ENCODE measurements around the gene SLC1A2. TPM values are rescaled to one million over a fixed set of nuclear protein-coding genes. Genes with fewer than 3 reads are reported as not detected.
A peak's percentile ranks its signal among the peaks of the same experiment; 100 is the strongest.

SLC1A2 gene
- total RNA-seq, 4 donors from 2014 or later, result 1.0 to 11.5 (median 5.0) TPM

DNA sequence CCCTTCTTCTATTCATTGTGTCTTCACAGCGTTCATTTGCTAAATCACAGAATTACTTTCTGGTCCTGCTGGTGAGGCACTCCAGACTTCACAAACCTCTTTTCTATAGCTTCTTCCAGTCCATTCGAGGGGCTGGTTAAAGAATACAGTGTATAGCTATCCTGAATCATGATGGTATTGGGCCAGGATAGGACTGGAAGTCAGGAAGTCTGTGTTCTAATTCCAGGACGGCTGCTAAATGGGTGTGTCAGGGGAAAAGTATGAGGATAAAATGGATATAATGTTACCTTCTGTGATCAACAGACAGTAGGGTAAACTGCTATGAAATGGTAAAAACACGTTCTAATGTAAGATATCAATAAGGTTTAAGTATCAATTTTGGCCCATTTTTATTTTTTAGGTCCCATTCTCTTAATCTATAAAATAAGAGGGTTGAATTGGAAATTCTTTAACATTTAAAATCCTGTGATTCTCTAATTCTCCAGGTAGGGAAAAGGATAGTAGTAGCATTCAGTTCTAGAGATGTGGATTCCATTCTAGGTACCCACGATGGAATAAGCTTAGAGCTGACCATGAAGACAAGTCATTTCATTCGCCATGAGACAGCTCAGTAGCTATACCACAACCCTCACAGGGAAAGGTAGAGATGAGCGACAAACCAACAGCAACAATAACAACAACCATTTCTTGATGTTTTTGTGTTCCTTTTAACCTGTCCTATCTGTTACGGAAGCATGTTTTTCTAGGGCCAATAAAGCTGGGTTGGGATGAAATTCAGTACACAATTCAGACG lies 96.1 kb downstream of the SLC1A2 start:
- intact Hi-C loops (cut with DNase I; ENCODE audit: low total_unique reads), result no loop called here
- Histone ChIP-seq H3K4me1 (no peaks in the 10 kb centered on the region), H3K36me3 (no peaks in the 10 kb centered on the region), H3K27me3 (no peaks in the 10 kb centered on the region), H3K4me3 (no peak overlapping the region), H3K27ac (no peak overlapping the region), H3K9me3 (no peaks in the 10 kb centered on the region)
- no peak for DNase-seq
- TF ChIP-seq POLR2A (IDR thresholded peaks at IDR 0.05), result no peak
- TF ChIP-seq, protein P1, sequence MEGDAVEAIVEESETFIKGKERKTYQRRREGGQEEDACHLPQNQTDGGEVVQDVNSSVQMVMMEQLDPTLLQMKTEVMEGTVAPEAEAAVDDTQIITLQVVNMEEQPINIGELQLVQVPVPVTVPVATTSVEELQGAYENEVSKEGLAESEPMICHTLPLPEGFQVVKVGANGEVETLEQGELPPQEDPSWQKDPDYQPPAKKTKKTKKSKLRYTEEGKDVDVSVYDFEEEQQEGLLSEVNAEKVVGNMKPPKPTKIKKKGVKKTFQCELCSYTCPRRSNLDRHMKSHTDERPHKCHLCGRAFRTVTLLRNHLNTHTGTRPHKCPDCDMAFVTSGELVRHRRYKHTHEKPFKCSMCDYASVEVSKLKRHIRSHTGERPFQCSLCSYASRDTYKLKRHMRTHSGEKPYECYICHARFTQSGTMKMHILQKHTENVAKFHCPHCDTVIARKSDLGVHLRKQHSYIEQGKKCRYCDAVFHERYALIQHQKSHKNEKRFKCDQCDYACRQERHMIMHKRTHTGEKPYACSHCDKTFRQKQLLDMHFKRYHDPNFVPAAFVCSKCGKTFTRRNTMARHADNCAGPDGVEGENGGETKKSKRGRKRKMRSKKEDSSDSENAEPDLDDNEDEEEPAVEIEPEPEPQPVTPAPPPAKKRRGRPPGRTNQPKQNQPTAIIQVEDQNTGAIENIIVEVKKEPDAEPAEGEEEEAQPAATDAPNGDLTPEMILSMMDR (IDR thresholded peaks at IDR 0.05), result no peak

DNA sequence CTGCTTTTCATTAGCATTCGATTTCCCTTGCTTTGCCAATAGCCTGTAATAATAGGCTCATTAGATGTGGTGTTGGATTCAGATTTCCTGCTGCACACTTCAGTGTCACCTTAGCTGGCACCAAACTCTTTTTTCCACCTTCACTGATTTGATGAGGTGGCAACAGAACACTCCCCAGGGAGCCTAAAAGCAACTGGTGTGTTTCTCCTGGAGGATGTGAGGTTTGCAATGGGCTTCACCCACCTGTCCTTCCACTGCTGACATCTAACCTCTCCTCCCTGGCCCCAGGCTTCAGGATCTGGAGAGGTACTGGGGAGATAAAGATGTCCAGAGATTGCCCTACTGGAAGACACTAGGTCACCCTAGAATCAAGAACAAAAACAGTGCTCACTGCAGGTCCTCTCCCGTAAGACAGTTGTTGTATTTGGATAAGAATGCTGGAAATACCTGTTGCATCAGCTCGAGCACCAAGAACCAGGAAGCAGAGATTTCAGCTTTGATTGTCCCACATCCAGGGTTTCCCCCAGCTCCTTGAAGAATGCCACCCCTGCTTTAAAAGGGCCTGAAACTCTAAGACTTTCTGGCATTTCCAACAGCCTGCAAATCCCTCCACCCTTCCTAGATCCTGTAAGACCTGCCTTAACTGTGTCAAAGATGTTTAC lies 96.9 kb downstream of the SLC1A2 start:
- no peaks in the 10 kb centered on the region for H3K27me3 ChIP-seq
- intact Hi-C loops (cut with DNase I; ENCODE audit: low total_unique reads), result no loop called here
- H3K9me3 ChIP-seq, result no peaks in the 10 kb centered on the region
- no peaks in the 10 kb centered on the region for H3K36me3 ChIP-seq
- H3K27ac ChIP-seq, result peak overlapping the region in 1 of 2 donors; percentile 16
- H3K4me3 ChIP-seq, result no peak overlapping the region
- H3K4me1 ChIP-seq, result no peaks in the 10 kb centered on the region
- no peak for TF ChIP-seq POLR2A (IDR thresholded peaks at IDR 0.05)
- no peak for DNase-seq

DNA sequence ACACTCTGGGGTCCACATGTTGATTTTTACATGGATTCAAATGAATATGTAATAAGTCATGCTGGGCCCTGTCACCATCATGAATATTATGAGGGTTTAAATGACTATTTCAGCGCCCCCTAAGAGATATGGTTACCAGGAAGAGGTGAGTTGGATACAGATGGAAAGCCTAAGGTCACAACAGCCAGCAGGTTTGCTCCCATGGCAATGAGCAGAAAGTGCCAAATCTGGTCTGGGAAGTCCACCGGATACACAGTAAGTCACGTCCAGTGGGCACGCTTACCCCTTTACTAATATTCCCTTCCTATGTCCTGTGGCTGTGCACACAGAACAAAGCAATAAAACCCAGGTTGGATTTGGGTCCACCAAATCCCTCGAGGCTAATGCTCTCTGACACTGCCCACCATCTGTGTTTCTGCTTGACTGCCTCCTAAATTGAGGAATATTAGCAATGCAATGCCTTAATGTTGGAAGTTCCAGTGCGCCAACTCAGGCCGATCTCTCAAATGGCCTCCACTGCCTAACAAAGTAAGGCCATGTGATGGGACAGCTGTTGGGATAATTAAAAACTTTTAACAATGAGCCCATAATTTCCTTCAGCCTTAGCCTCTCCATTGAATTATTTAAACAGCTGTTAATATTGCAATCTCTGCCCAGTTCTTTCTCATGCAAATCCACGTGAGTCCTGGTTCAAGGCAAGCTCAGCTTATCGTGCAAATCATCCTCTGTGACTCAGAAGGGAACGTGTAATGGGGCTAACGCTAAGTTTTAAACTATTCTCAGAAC lies 97.6 kb downstream of the SLC1A2 start:
- Histone ChIP-seq H3K27ac (peak overlapping the region in 1 of 2 donors; percentile 16), H3K36me3 (no peaks in the 10 kb centered on the region), H3K9me3 (no peaks in the 10 kb centered on the region), H3K27me3 (no peaks in the 10 kb centered on the region), H3K4me1 (no peaks in the 10 kb centered on the region), H3K4me3 (no peak overlapping the region)
- no peak for TF ChIP-seq POLR2A (IDR thresholded peaks at IDR 0.05)
- TF ChIP-seq, protein P1 (IDR thresholded peaks at IDR 0.05), result no peak
- DNase-seq, result peak in 1 of 2 donors; percentile 43
- intact Hi-C loops (cut with DNase I; ENCODE audit: low total_unique reads), result no loop called here

DNA sequence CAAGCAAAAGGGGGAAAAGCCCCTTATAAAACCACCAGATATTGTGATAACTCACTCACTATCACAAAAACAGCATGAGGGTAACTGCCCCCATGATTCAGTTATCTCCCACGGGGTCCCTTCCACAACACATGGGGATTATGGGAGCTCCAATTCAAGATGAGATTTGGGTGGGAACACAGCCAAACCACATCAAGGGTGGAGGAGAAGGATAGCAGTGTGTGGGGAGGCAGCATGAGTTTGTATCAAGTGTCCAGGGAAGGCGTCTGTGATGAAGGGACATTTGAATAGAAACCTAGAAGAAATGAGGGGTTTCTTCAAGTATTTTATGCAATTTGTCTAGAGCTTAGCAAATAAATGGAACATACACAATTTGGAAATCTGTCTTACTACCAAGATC lies 98.2 kb downstream of the SLC1A2 start:
- Histone ChIP-seq H3K27me3 (no peaks in the 10 kb centered on the region), H3K9me3 (no peaks in the 10 kb centered on the region), H3K4me3 (no peak overlapping the region), H3K36me3 (no peaks in the 10 kb centered on the region), H3K4me1 (no peaks in the 10 kb centered on the region), H3K27ac (no peak overlapping the region)
- no peak for TF ChIP-seq POLR2A (IDR thresholded peaks at IDR 0.05)
- TF ChIP-seq, protein P1 (IDR thresholded peaks at IDR 0.05), result no peak
- DNase-seq, result no peak
- intact Hi-C loops (cut with DNase I; ENCODE audit: low total_unique reads), result no loop called here

DNA sequence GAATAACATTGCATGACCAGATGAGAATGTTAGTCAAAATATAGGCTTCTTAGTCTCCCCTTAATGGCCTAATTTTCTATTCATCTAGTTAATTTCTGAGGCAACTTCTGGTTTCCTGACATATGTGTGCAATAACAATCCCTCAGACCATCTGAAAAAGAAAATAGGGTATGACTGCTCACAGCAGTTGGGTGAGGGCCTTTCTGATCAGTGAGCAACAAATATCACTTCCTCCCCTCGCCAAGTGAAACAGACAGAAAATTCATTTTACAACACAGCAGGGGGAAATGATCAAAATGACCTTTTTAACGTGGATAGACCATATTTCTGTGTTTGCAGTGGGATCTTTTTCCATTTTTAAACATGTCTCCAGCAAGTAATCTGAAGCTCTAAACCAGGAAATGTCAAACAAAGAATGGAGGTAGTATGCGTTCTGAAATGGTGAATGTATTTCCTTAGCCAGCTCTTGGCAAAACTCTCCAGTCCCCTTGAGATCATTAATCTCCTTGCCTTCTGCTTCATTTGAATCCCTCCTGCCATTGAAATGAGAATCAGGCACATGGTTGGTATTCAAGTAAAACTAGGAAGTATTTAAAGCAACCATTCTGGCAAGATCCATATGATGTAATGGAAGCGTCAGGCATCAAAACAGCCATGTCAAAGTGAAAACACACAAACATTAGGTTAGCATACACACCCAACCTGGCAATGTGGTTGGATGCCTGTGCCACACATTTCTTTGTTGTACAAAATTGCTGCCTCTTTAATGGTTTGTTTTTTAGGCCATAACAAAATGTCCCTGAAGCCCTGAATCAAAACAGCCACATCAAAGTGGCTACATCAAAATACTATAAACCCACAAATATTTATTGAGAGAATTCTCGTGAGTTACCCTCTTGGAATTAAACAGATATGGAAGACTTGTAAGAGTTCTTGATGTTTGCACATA lies 100.1 kb downstream of the SLC1A2 start:
- Histone ChIP-seq H3K27me3 (no peaks in the 10 kb centered on the region), H3K4me3 (no peak overlapping the region), H3K36me3 (no peaks in the 10 kb centered on the region), H3K27ac (no peak overlapping the region), H3K4me1 (no peaks in the 10 kb centered on the region), H3K9me3 (no peaks in the 10 kb centered on the region)
- DNase-seq, result no peak
- intact Hi-C loops (cut with DNase I; ENCODE audit: low total_unique reads), result no loop called here
- TF ChIP-seq POLR2A (IDR thresholded peaks at IDR 0.05), result no peak
- TF ChIP-seq, protein P1 (IDR thresholded peaks at IDR 0.05), result no peak

Measured in uterus (tissue), 4 donors.